Neural progenitor cell (in vitro differentiated cells): ENCODE data around the gene TLCD3B. TPM values are rescaled to one million over a fixed set of nuclear protein-coding genes. Genes with fewer than 3 reads are reported as not detected.

Experiments
- DNase-seq: peaks from one replicate; pipeline ENCODE4 v3.0.0-alpha.2; 2016; ENCODE audit warnings: low spot score
- H2AFZ ChIP-seq: fragments of 200-600 bp; sonication (generic); replicated peaks from 2 replicates; pipeline ENCODE4 v1.6.1; 2016; ENCODE audit warnings: antibody characterized with exemption
- H3F3A ChIP-seq: fragments of 200-600 bp; sonication (generic); 2 replicates; pipeline ENCODE4 v1.6.1; 2016; ENCODE audit warnings: antibody characterized with exemption, low read depth
- H3K27ac ChIP-seq: fragments of 200-600 bp; sonication (generic); 2 replicates; pipeline ENCODE4 v1.5.1; 2016; ENCODE audit warnings: mild to moderate bottlenecking
- H3K27me3 ChIP-seq: fragments of 200-600 bp; sonication (generic); 2 replicates; pipeline ENCODE4 v1.6.1; 2016; ENCODE audit warnings: mild to moderate bottlenecking, moderate library complexity
- H3K36me3 ChIP-seq: fragments of 200-600 bp; sonication (generic); 2 replicates; pipeline ENCODE4 v1.5.1; 2016
- H3K4me1 ChIP-seq: fragments of 200-600 bp; sonication (generic); 2 replicates; pipeline ENCODE4 v1.6.1; 2016; ENCODE audit warnings: mixed run types
- H3K4me2 ChIP-seq: fragments of 200-600 bp; sonication (generic); 2 replicates; pipeline ENCODE4 v1.6.1; 2016
- H3K4me3 ChIP-seq: fragments of 200-600 bp; sonication (generic); 2 replicates; pipeline ENCODE4 v1.5.1; 2016
- H3K79me2 ChIP-seq: fragments of 200-600 bp; sonication (generic); 2 replicates; pipeline ENCODE4 v1.6.1; 2016; ENCODE audit warnings: low read depth
- H3K9ac ChIP-seq: fragments of 200-600 bp; sonication (generic); 2 replicates; pipeline ENCODE4 v1.6.1; 2016
- H3K9me3 ChIP-seq: fragments of 200-600 bp; sonication (generic); 2 replicates; pipeline ENCODE4 v1.5.1; 2016; ENCODE audit warnings: low read depth
- H4K20me1 ChIP-seq: fragments of 200-600 bp; sonication (generic); 2 replicates; pipeline ENCODE4 v1.6.1; 2016; ENCODE audit warnings: low read depth
- H3K27ac Mint-ChIP-seq: 3 replicates; pipeline ENCODE4 v1.8.0; 2021; ENCODE audit warnings: mixed read lengths
- H3K27me3 Mint-ChIP-seq: 2 replicates; pipeline ENCODE4 v1.8.0; 2022; ENCODE audit warnings: low read depth, mild to moderate bottlenecking, inconsistent platforms, moderate library complexity, mixed read lengths; ENCODE audit not compliant: insufficient read depth
- H3K36me3 Mint-ChIP-seq: 3 replicates; pipeline ENCODE4 v1.8.0; 2021; ENCODE audit warnings: mixed read lengths
- H3K4me1 Mint-ChIP-seq: 3 replicates; pipeline ENCODE4 v1.8.0; 2021; ENCODE audit warnings: mixed read lengths
- H3K4me3 Mint-ChIP-seq: 3 replicates; pipeline ENCODE4 v1.8.0; 2021; ENCODE audit warnings: mild to moderate bottlenecking, moderate library complexity, mixed read lengths
- H3K9me3 Mint-ChIP-seq: 3 replicates; pipeline ENCODE4 v1.8.0; 2020; ENCODE audit warnings: mixed read lengths
- CTCF ChIP-seq: fragments of 200-600 bp; sonication (generic); IDR thresholded peaks from 2 replicates; pipeline ENCODE4 v1.5.1; 2017; ENCODE audit warnings: antibody characterized with exemption, mild to moderate bottlenecking
- EZH2 ChIP-seq: fragments of 200-600 bp; sonication (generic); IDR thresholded peaks from 2 replicates; pipeline ENCODE4 v1.6.1; 2017; ENCODE audit warnings: antibody characterized with exemption, mild to moderate bottlenecking, moderate library complexity
- EZH2phosphoT487 ChIP-seq: fragments of 200-600 bp; sonication (generic); IDR thresholded peaks from 2 replicates; pipeline ENCODE4 v1.6.1; 2017; ENCODE audit warnings: antibody characterized with exemption
- total RNA-seq: library from RNA; depleted of rRNA; stranded (reverse); fragments of >200 nt; gene quantifications from 2 replicates; pipeline ENCODE4 v1.2.3, GENCODE V29; 2015; ENCODE audit warnings: low replicate concordance

Gene TLCD3B
- total RNA-seq, 1 donor from 2014 or later: 2.4 TPM

- H3K9me3 ChIP-seq: no peaks in the 10 kb centered on the region
- H3K4me3 ChIP-seq: no peak overlapping the region
- H3K27ac ChIP-seq: no peak overlapping the region
- peaks cover 5% of the 10 kb centered on the region for H3K27me3 Mint-ChIP-seq
- peak overlapping the region; percentile 88 for H3K4me3 Mint-ChIP-seq
- peaks cover 27% of the 10 kb centered on the region for H3F3A ChIP-seq
- no peak overlapping the region for H3K4me2 ChIP-seq
- no peaks in the 10 kb centered on the region for H3K36me3 ChIP-seq
- peaks cover 7% of the 10 kb centered on the region for H3K36me3 Mint-ChIP-seq
- H3K27ac Mint-ChIP-seq: peak overlapping the region; percentile 53
- no peak overlapping the region for H2AFZ ChIP-seq
- peak; percentile 79 for DNase-seq
- H3K9ac ChIP-seq: no peak overlapping the region
- H3K4me1 ChIP-seq: peaks cover 5% of the 10 kb centered on the region
- H3K4me1 Mint-ChIP-seq: peaks cover 26% of the 10 kb centered on the region
- no peaks in the 10 kb centered on the region for H4K20me1 ChIP-seq
- H3K79me2 ChIP-seq: no peaks in the 10 kb centered on the region
- H3K9me3 Mint-ChIP-seq: no peaks in the 10 kb centered on the region
- TF ChIP-seq CTCF (peak; percentile 78), EZH2phosphoT487 (no peak)
- no peaks in the 10 kb centered on the region for H3K27me3 ChIP-seq
Observed at GRCh38 chr16:30054959-30055553, 24.0 kb upstream of the TLCD3B start.

GRCh38 chr16:30054451-30054850 is 23.4 kb upstream of the TLCD3B start:
- Histone ChIP-seq H3K27me3 (no peaks in the 10 kb centered on the region), H2AFZ (no peak overlapping the region), H3F3A (peaks cover 33% of the 10 kb centered on the region), H3K79me2 (no peaks in the 10 kb centered on the region), H3K9ac (no peak overlapping the region), H4K20me1 (no peaks in the 10 kb centered on the region), H3K36me3 (no peaks in the 10 kb centered on the region), H3K4me1 (peaks cover 6% of the 10 kb centered on the region), H3K4me2 (no peak overlapping the region), H3K27ac (no peak overlapping the region), H3K4me3 (no peak overlapping the region), H3K9me3 (no peaks in the 10 kb centered on the region)
- DNase-seq: no peak
- Mint-ChIP-seq H3K27me3 (peaks cover 5% of the 10 kb centered on the region), H3K4me1 (peaks cover 31% of the 10 kb centered on the region), H3K9me3 (no peaks in the 10 kb centered on the region), H3K27ac (peak overlapping the region; percentile 81), H3K4me3 (peak overlapping the region; percentile 88), H3K36me3 (peaks cover 5% of the 10 kb centered on the region)
- TF ChIP-seq CTCF (no peak), EZH2 (no peak)

- Mint-ChIP-seq H3K27ac (peak overlapping the region; percentile 66), H3K36me3 (peaks cover 3% of the 10 kb centered on the region), H3K9me3 (no peaks in the 10 kb centered on the region), H3K27me3 (peaks cover 9% of the 10 kb centered on the region), H3K4me3 (peak overlapping the region; percentile 88), H3K4me1 (peaks cover 40% of the 10 kb centered on the region)
- no peak for DNase-seq
- no peak for TF ChIP-seq EZH2
- TF ChIP-seq EZH2phosphoT487: no peak
- no peak for TF ChIP-seq CTCF
- Histone ChIP-seq H3K27me3 (no peaks in the 10 kb centered on the region), H3K79me2 (no peaks in the 10 kb centered on the region), H3F3A (peaks cover 43% of the 10 kb centered on the region), H3K4me2 (peak overlapping the region; percentile 89), H3K9ac (peak overlapping the region; percentile 7), H3K4me1 (peaks cover 15% of the 10 kb centered on the region), H3K27ac (no peak overlapping the region), H3K36me3 (no peaks in the 10 kb centered on the region), H2AFZ (peak overlapping the region; percentile 71), H3K9me3 (no peaks in the 10 kb centered on the region), H4K20me1 (no peaks in the 10 kb centered on the region), H3K4me3 (peak overlapping the region; percentile 72)
Observed at GRCh38 chr16:30053376-30054015, 22.4 kb upstream of the TLCD3B start.
